ENCODE measurements around the gene MS4A10. TPM values are rescaled to one million over a fixed set of nuclear protein-coding genes. Genes with fewer than 3 reads are reported as not detected.

The MS4A10 gene
- total and polyA plus RNA-seq, 10 of the 15 experiments (the other 5 are each of a cell fraction or from before 2014, with no cell fraction given), result not detected

DNA sequence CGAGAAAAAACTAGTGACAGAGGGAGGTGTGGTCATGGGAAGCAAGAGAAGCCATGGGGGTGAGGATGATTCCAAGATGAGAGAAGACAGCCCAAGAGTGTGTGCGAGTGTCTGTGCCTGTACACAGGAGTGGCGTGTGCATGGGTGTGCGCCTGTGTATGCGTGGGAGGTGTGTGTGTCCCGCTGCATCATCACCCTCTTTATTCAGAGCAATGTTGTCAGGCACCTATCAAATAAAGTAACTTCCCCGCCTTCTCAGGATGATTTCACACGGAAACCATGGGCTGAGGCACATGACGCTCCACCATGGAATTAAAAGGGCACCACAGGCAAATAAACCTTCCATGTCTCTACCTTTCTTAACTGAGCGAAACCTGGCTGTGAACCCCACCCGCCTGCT is 24.6 kb downstream of the MS4A10 start:
- POLR2A ChIA-PET, result no interaction called here
- 45% methylated on average over 11 of the region's 11 CpGs for WGBS (ENCODE audit: insufficient coverage, insufficient replicate concordance, low lambda C conversion rate, missing lambda C conversion rate)
- Histone ChIP-seq H3K27ac (ENCODE audit: control insufficient read depth, insufficient read depth) (no peak overlapping the region), H3K4me1 (ENCODE audit: control insufficient read depth, insufficient read depth, low read length) (no peaks in the 10 kb centered on the region), H3K9ac (ENCODE audit: control insufficient read depth, insufficient read depth, low read length) (no peak overlapping the region), H4K20me1 (ENCODE audit: control insufficient read depth, insufficient read depth) (no peaks in the 10 kb centered on the region), H3K27me3 (replicated peaks in 1 of 2; ENCODE audit: control insufficient read depth in 2 of 2, insufficient read depth in 2 of 2, low read length in 1 of 2) (no peaks in the 10 kb centered on the region), H2AFZ (ENCODE audit: control insufficient read depth, low read depth, low read length) (no peak overlapping the region), H3K4me3 (no peak overlapping the region), H3K36me3 (ENCODE audit: control insufficient read depth in 2 of 2, insufficient read depth in 2 of 2, low read length in 1 of 2) (no peaks in the 10 kb centered on the region), H3K9me3 (replicated peaks; ENCODE audit: control insufficient read depth, insufficient read depth, low read length) (no peaks in the 10 kb centered on the region; the same call in 2 of the 3 replicates), H3K4me2 (ENCODE audit: control insufficient read depth, insufficient read depth) (no peak overlapping the region), H3K79me2 (ENCODE audit: control insufficient read depth, insufficient read depth, low read length) (no peaks in the 10 kb centered on the region)
- in situ Hi-C loops (cut with MboI) (no loop called here), intact Hi-C loops (cut with micrococcal nuclease; ENCODE audit: unreplicated experiment) (no loop called here)
- no peak for ATAC-seq
- CTCF ChIA-PET, result no interaction called here
- no TSS peak for BruUV-seq (replicated peaks)
- RAD21 ChIA-PET (ENCODE audit: unreplicated experiment), result interaction anchor here (0.6 to 1.2 kb wide), 2 partner anchors 40 to 319 kb away, joined by 3 read pairs; no protein-coding TSS in a partner anchor
- SMC1A ChIA-PET (ENCODE audit: uncharacterized antibody, unreplicated experiment), result no interaction called here
- FAIRE-seq, result no peak
- no peak for DNase-seq (ENCODE audit: low read depth, low spot score)
- TF ChIP-seq ZZZ3 (IDR thresholded peaks at IDR 0.05; ENCODE audit: control insufficient read depth, insufficient read length, low read depth) (no peak), SREBF2 (IDR thresholded peaks at IDR 0.05; ENCODE audit: low read length) (no peak), MYB (IDR thresholded peaks at IDR 0.05; ENCODE audit: borderline replicate concordance, low read depth, low read length) (no peak), ESRRA (IDR thresholded peaks at IDR 0.05; ENCODE audit: low read length) (no peak), GATAD2B (conservative IDR thresholded peaks at IDR 0.05; ENCODE audit: low read depth) (no peak), SP1 (IDR thresholded peaks at IDR 0.05; ENCODE audit: low read depth, low read length) (no peak), NR2C1 (IDR thresholded peaks at IDR 0.05) (no peak), MEF2A (IDR thresholded peaks at IDR 0.05; ENCODE audit: insufficient read depth, low read depth, low read length) (no peak), MTA3 (IDR thresholded peaks at IDR 0.05; ENCODE audit: borderline replicate concordance, low read length) (no peak), PAX5 (IDR thresholded peaks at IDR 0.05; ENCODE audit: borderline replicate concordance, low read depth, low read length) (no peak), TAF1 (IDR thresholded peaks at IDR 0.05; ENCODE audit: borderline replicate concordance, low read depth, low read length) (no peak), EP300 (IDR thresholded peaks at IDR 0.05; ENCODE audit: borderline replicate concordance in 1 of 2, control insufficient read depth in 1 of 2, low read depth in 2 of 2, low read length in 2 of 2) (no peak), HDAC6 (IDR thresholded peaks at IDR 0.05; ENCODE audit: unreplicated experiment) (no peak)
- TF ChIP-seq, protein P1, sequence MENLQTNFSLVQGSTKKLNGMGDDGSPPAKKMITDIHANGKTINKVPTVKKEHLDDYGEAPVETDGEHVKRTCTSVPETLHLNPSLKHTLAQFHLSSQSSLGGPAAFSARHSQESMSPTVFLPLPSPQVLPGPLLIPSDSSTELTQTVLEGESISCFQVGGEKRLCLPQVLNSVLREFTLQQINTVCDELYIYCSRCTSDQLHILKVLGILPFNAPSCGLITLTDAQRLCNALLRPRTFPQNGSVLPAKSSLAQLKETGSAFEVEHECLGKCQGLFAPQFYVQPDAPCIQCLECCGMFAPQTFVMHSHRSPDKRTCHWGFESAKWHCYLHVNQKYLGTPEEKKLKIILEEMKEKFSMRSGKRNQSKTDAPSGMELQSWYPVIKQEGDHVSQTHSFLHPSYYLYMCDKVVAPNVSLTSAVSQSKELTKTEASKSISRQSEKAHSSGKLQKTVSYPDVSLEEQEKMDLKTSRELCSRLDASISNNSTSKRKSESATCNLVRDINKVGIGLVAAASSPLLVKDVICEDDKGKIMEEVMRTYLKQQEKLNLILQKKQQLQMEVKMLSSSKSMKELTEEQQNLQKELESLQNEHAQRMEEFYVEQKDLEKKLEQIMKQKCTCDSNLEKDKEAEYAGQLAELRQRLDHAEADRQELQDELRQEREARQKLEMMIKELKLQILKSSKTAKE (IDR thresholded peaks at IDR 0.05; ENCODE audit: low read depth, poor library complexity, severe bottlenecking), result no peak
- TF ChIP-seq, protein P2, sequence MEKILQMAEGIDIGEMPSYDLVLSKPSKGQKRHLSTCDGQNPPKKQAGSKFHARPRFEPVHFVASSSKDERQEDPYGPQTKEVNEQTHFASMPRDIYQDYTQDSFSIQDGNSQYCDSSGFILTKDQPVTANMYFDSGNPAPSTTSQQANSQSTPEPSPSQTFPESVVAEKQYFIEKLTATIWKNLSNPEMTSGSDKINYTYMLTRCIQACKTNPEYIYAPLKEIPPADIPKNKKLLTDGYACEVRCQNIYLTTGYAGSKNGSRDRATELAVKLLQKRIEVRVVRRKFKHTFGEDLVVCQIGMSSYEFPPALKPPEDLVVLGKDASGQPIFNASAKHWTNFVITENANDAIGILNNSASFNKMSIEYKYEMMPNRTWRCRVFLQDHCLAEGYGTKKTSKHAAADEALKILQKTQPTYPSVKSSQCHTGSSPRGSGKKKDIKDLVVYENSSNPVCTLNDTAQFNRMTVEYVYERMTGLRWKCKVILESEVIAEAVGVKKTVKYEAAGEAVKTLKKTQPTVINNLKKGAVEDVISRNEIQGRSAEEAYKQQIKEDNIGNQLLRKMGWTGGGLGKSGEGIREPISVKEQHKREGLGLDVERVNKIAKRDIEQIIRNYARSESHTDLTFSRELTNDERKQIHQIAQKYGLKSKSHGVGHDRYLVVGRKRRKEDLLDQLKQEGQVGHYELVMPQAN (conservative IDR thresholded peaks at IDR 0.05), result no peak
- TF ChIP-seq, protein P3, sequence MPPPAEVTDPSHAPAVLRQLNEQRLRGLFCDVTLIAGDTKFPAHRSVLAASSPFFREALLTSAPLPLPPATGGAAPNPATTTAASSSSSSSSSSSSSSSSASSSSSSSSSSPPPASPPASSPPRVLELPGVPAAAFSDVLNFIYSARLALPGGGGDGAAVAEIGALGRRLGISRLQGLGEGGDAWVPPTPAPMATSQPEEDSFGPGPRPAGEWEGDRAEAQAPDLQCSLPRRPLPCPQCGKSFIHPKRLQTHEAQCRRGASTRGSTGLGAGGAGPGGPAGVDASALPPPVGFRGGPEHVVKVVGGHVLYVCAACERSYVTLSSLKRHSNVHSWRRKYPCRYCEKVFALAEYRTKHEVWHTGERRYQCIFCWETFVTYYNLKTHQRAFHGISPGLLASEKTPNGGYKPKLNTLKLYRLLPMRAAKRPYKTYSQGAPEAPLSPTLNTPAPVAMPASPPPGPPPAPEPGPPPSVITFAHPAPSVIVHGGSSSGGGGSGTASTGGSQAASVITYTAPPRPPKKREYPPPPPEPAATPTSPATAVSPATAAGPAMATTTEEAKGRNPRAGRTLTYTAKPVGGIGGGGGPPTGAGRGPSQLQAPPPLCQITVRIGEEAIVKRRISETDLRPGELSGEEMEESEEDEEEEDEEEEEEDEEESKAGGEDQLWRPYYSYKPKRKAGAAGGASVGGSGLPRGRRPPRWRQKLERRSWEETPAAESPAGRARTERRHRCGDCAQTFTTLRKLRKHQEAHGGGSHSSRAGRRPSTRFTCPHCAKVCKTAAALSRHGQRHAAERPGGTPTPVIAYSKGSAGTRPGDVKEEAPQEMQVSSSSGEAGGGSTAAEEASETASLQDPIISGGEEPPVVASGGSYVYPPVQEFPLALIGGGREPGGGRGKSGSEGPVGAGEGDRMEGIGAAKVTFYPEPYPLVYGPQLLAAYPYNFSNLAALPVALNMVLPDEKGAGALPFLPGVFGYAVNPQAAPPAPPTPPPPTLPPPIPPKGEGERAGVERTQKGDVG (CRISPR knock-in tag; IDR thresholded peaks at IDR 0.05), result no peak
- TF ChIP-seq, protein P4, sequence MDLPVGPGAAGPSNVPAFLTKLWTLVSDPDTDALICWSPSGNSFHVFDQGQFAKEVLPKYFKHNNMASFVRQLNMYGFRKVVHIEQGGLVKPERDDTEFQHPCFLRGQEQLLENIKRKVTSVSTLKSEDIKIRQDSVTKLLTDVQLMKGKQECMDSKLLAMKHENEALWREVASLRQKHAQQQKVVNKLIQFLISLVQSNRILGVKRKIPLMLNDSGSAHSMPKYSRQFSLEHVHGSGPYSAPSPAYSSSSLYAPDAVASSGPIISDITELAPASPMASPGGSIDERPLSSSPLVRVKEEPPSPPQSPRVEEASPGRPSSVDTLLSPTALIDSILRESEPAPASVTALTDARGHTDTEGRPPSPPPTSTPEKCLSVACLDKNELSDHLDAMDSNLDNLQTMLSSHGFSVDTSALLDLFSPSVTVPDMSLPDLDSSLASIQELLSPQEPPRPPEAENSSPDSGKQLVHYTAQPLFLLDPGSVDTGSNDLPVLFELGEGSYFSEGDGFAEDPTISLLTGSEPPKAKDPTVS (IDR thresholded peaks at IDR 0.05; ENCODE audit: low read depth, low read length), result no peak
